PFSK-1 (cell line): ENCODE data around the gene PIK3C2A.

Source experiments
- FOXP2 ChIP-seq: optimal IDR thresholded peaks from 2 replicates; pipeline ENCODE3; 2011; ENCODE audit warnings: borderline replicate concordance, control low read depth, inconsistent platforms; ENCODE audit not compliant: insufficient read depth; ENCODE audit errors: extremely low read length, extremely low read depth
- POLR2AphosphoS5 ChIP-seq: IDR thresholded peaks from 2 replicates; pipeline ENCODE4 v1.6.1; 2012; ENCODE audit warnings: low read depth, mild to moderate bottlenecking, control low read depth, low read length, moderate library complexity
- REST ChIP-seq, 2 experiments: IDR thresholded peaks; 2 replicates each; pipeline versions ENCODE4 v1.6.1 to v1.8.0; 2011 to 2012; ENCODE audit warnings: low read depth in 2 of 2, low read length in 2 of 2, control low read depth in 1 of 2, inconsistent platforms in 1 of 2, mild to moderate bottlenecking in 1 of 2, moderate library complexity in 1 of 2; ENCODE audit not compliant: insufficient read depth in 1 of 2
- SIN3A ChIP-seq: IDR thresholded peaks from 2 replicates; pipeline ENCODE4 v1.6.1; 2012; ENCODE audit warnings: mild to moderate bottlenecking, low read length, moderate library complexity, borderline replicate concordance; ENCODE audit not compliant: insufficient read depth
- TAF1 ChIP-seq: IDR thresholded peaks from 2 replicates; pipeline ENCODE4 v1.6.1; 2012; ENCODE audit warnings: low read length, control low read depth, borderline replicate concordance; ENCODE audit not compliant: insufficient read depth

PIK3C2A gene

DNA sequence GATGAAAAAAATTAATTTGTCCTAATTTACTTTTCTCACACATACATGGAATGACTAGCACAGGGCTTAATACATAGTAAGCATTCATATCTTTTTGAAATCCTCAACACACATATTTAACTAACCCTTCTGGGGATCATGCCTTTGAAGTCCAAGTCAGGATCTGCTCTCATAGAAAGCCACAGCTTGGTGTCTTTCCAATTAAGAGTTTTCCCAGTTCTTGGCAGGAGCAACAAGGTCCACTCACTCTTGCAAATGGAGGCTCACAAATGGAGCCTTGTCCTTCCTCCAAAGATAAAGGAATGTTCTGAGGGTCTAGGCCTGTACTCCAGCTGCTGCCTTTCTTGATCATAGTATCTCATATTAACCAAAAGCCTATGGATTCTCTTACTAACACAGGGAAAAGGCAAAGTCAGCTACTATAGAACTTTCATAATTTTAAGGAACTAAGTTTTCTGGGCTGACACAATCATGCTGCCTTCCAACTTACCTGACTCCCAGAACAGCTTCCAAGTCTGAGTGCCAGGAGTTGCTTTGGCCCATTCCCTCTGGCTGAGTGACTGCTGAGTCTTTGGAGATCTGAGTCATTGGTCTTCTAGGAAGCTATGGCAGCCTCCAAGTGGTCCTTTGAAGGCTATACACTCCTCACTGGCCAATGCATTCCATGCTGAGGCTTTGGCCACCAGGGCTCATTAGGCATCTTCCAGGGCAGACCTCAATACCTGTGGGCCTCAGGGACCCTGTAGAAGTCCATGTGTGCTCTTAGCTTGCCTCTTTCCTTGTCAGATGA, 43.0 kb upstream of the PIK3C2A start:
- TF ChIP-seq POLR2AphosphoS5, result no peak
- TF ChIP-seq TAF1, result no peak
- TF ChIP-seq SIN3A, result no peak
- no peak for TF ChIP-seq REST (IDR thresholded peaks at IDR 0.05; ENCODE audit: insufficient read depth in 1 of 2, low read depth in 2 of 2, low read length in 2 of 2)
- TF ChIP-seq FOXP2, result no peak

DNA sequence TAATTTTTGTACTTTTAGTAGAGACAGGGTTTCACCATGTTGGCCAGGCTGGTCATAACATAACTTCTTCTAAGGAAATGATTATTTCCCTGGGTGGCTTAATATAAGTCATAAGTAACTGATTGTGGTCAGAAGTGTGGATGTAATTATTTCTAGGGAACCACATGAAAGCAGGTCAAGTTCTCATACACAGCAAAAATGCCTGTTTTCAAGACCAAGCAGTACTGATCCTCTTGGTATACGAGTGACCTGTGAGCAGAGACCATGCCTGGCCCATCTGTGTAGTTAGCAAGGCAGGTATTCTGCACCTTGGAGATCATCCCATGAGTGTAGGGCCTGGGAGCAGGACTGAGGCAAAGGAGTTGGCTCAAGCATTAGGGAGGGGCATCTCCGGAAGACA, 36.3 kb upstream of the PIK3C2A start:
- TF ChIP-seq SIN3A (no peak), FOXP2 (no peak), REST (IDR thresholded peaks at IDR 0.05; ENCODE audit: insufficient read depth in 1 of 2, low read depth in 2 of 2, low read length in 2 of 2) (no peak), TAF1 (no peak), POLR2AphosphoS5 (no peak)

GRCh38 chr11:17240780-17241179, 33.0 kb upstream of the PIK3C2A start:
- TF ChIP-seq TAF1 (no peak), REST (IDR thresholded peaks at IDR 0.05; ENCODE audit: insufficient read depth in 1 of 2, low read depth in 2 of 2, low read length in 2 of 2) (no peak), POLR2AphosphoS5 (no peak), FOXP2 (no peak), SIN3A (no peak)

- TF ChIP-seq POLR2AphosphoS5, result no peak
- no peak for TF ChIP-seq FOXP2
- TF ChIP-seq REST (IDR thresholded peaks at IDR 0.05; ENCODE audit: insufficient read depth in 1 of 2, low read depth in 2 of 2, low read length in 2 of 2), result no peak
- TF ChIP-seq SIN3A, result no peak
- TF ChIP-seq TAF1, result no peak
Observed at GRCh38 chr11:17238377-17238776, 30.6 kb upstream of the PIK3C2A start.
